ENCODE results near the gene PBX4. TPM values are rescaled to one million over a fixed set of nuclear protein-coding genes. Genes with fewer than 3 reads are reported as not detected.

Gene PBX4
- polyA plus RNA-seq, 1 donor = 6.1 TPM

DNA sequence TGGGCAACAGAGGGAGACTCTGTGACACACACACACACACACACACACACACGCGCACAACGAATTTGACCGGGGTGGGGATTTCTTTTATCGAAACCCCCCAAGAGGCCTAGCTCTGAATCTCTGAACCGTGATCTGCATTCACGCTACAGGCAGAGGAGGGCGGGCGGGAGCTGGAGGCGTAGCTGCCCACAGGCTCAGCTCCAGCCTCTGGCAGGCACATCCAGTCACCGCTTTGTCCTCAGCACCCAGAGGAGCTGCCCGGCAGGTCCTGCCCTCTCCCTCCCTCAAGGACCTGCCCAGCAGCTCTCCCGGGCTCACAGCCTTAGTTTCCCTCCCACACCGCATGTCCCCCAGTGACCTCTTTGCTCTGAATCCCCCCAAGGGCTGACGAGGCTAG is 60.4 kb downstream of the PBX4 start:
- DNase-seq = no peak

DNA sequence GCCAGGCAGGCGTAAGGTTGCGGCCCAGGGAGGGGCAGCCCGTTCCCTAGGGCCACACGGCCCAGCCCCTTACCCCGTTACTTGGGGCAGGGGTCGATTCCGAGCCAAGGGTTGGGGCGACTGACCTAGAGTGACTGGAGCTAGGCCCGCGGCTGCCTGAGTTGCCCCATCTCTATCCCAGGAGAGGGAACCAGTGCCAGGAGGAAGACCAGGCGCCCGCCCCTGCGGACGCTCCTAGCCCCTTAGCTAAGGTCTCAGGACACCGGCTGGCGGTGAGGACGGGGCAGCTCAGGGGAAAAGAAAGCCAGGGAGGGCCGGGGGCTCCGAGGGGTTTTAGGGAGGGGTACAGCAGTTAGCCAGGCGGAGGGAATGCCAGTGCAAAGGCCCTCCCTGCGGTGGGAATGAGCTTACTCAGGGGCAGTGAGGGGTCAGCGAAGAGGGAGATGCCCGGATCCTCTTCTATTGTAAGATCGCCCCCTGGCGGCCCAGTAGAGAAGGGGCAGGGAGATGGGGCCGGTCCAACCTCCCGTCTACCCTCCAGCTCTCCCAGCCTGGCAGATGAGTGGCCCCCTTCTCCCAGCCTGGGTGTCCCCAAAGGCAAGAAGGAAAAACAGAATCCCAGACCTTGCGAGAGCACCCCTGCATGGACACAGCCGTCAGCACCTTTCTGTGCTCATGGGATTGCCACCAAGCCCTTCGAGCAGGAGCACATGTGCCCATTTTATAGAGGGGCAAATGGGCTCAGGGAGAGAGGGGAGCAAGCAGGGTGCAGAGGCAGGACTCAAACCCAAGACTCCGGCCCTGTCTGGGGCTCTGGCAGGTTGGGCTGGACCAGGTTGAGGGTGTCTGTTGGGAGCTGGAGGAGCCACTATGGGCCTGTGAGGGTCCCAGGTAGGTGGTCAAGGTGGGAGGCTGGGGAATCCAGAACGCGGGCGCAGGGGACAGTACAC is 64.1 kb downstream of the PBX4 start:
- no peak for DNase-seq

DNA sequence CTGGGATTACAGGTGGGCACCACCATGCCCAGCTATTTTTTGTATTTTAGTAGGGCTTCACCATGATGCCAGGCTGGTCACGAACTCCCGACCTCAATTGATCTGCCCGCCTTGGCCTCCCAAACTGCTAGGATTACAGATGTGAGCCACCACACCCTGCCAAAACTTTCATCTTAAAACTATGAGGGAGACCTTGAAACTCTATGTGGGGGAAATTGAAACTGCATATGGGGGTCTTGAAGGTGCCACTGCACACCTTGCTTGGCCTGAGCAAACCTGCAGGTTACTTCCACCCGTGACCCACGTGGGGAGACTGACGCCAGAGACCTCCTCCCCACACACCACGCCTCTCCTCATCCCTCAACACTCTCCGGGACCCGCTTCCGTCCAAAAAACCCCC is 64.8 kb downstream of the PBX4 start:
- no peak for DNase-seq

- no peak for DNase-seq
Measured at GRCh38 chr19:19552798-19553197, 65.7 kb downstream of the PBX4 start.

DNA sequence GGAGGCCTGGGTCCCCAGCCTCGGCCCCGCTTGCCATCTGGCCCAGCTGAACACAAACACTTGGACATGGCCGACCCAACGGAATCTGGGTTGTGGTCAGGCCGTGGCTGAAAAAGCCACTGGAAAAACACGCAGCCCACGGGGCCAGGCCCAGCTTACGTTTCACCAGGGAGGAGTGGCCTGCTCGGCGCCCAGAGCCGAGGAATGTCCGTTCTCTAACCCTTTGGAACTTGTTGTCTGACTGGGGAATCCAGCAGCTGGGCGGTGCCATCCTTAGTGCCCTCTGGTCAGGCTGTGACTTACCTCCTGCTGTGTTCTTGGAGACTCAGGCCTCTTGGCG is 66.7 kb downstream of the PBX4 start:
- DNase-seq = no peak

- DNase-seq = no peak
Measured at GRCh38 chr19:19550972-19551852, 67.3 kb downstream of the PBX4 start.

- DNase-seq = no peak
Measured at GRCh38 chr19:19550485-19550929, 68.0 kb downstream of the PBX4 start.

- no peak for DNase-seq
Measured at GRCh38 chr19:19549804-19550464, 68.6 kb downstream of the PBX4 start.

- no peak for DNase-seq
Measured at GRCh38 chr19:19548915-19549759, 69.3 kb downstream of the PBX4 start.

DNA sequence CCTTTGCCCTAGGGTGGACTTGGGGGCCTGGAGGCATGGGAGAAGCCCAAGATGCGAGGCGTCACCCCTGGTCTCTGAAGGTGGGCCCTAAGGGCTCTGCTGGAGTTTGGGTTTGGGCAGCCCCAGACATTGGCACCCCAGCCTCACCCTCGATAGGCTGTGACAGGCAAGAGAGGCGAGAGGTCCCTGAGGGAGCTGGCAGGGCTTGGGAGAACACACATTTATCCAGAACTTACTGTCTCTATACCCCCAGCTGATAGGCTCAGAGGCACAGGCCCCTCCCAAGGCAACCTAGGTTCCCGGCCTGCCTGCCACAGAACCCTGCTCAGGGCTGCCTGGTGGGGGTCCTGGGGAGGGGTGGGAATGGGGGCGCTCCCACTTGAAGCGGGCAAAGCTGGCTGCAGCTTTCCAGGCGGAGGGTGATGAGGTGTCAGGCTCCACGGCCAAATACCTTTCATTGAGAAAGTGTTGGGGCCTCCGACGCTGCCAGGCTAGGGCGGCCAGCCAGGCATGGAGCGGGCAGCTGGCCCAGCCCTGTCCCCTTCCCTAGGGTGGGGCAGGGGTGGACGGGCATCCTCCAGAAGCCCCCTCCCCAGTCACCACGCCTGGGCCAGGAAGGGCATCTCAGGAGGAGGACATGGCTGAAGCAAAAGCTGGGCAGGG is 70.7 kb downstream of the PBX4 start:
- DNase-seq = no peak

- no peak for DNase-seq
Measured at GRCh38 chr19:19546751-19547162, 71.7 kb downstream of the PBX4 start.

- no peak for DNase-seq
Measured at GRCh38 chr19:19545707-19546106, 72.8 kb downstream of the PBX4 start.

DNA sequence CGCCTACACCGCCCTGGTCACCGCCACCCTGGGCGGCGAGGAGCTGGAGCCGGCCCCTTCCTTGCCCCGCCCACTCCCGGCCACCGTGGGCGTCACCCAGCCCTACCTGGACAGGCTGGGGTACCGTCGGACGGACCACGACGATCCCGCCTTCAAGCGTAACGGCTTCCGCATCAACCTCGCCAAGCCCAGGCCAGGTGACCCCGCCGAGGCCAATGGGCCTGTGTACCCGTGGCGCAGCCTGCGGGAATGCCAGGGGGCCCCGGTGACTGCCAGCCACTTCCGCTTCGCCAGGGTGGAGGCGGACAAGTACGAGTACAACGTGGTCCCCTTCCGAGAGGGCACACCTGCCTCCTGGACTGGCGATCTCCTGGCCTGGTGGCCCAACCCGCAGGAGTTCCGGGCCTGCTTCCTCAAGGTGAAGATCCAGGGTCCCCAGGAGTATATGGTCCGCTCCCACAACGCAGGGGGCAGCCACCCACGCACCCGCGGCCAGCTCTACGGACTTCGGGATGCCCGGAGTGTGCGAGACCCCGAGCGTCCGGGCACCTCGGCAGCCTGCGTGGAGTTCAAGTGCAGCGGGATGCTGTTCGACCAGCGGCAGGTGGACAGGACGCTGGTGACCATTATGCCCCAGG is 73.4 kb downstream of the PBX4 start:
- DNase-seq = no peak

DNA sequence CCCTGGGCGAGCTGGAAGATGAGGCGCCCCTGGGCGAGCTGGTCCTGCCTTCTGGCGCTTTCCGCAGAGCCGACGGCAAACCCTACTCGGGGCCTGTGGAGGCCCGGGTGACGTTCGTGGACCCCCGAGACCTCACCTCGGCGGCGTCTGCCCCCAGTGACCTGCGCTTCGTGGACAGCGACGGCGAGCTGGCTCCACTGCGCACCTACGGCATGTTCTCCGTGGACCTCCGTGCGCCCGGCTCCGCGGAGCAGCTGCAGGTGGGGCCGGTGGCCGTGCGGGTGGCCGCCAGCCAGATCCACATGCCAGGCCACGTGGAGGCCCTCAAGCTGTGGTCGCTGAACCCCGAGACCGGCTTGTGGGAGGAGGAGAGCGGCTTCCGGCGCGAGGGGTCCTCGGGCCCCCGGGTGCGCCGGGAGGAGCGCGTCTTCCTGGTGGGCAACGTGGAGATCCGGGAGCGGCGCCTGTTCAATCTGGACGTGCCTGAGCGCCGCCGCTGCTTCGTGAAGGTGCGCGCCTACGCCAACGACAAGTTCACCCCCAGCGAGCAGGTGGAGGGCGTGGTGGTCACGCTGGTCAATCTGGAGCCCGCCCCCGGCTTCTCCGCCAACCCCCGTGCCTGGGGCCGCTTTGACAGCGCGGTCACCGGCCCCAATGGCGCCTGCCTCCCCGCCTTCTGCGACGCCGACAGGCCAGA is 74.1 kb downstream of the PBX4 start:
- DNase-seq = no peak

GRCh38 chr19:19543640-19544039 is 74.8 kb downstream of the PBX4 start:
- no peak for DNase-seq

- DNase-seq = no peak
Measured at GRCh38 chr19:19543101-19543500, 75.4 kb downstream of the PBX4 start.

- no peak for DNase-seq
Measured at GRCh38 chr19:19542507-19542906, 76.0 kb downstream of the PBX4 start.

DNA sequence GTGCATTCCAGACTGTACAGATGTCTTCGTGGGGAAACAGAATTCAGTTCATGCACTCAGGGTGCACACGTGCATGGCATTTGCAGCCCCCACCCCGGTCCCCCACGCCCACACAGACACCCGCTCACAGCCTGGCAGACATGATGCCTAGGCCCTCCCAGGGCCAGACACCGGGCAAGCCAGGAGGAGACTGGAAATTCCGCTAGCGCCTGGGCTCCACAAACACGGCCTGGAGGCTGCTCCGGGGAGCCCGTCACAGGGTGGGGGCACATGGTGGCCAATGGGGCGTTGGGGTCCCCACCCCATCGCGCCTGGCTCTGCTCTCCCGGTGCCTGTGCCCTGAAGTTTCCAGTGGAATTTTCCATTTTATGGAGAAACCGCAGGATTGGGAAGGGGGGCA is 76.9 kb downstream of the PBX4 start:
- DNase-seq = no peak

DNA sequence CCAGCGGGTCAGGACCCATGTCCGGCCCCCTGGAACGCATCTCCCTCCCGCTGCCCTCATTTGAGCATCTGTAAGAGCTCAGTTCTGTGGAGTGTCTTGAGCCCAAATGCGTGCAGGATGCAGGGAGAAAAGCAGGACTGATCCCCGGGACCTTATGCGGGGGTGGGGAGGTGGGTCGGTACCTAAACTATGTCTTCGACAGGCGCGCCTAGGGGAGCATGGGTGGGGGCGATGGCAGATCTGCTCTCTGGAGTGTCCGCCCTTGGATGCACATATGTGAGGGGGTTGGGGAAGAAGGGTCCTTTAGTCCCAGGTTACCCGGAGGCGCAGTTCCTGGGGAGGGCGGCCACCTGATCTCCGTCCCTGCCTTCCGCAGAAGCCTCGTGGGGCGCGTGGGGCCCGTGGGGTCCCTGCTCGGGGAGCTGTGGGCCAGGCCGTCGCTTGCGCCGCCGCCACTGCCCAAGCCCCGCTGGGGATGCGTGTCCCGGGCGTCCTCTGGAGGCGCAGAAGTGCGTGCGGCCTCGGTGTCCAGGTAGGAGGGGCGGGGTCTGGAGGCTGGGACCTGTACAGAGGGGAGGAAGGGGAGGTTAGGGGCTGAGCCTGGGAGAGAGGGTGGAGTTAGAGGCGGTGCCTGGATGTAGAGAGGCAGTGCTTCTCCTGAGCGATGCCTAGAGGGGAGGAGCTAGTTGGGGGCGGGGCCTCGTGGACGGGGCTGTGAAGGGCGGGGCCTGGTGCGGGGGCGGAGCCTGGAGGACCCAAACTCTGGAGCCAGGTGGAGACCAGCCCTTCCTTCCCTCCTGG is 77.6 kb downstream of the PBX4 start:
- no peak for DNase-seq

All from left kidney (tissue), 2 donors.